HL-60 (cell line): ENCODE data around the gene HYAL1.

Source experiments
- DNase-seq, 2 experiments: peaks; one replicate each; pipeline ENCODE4 v3.0.0-alpha.2; 2010 to 2020; ENCODE audit warnings: low read depth in 1 of 2, low spot score in 1 of 2
- H3K27ac ChIP-seq: fragments of 250-450 bp; sonication (Bioruptor Pico); replicated peaks from 2 replicates; pipeline ENCODE4 v1.5.1; 2020; ENCODE audit warnings: mild to moderate bottlenecking, moderate library complexity
- H3K27me3 ChIP-seq: fragments of 250-450 bp; sonication (Bioruptor Pico); 2 replicates; pipeline ENCODE4 v1.5.1; 2021; ENCODE audit warnings: mild to moderate bottlenecking, moderate library complexity; ENCODE audit not compliant: insufficient read depth, poor library complexity, severe bottlenecking
- H3K4me3 ChIP-seq: replicated peaks from 2 replicates; pipeline ENCODE4 v1.5.1; 2011; ENCODE audit warnings: mild to moderate bottlenecking, control low read depth, low read length; ENCODE audit not compliant: insufficient read depth
- CTCF ChIP-seq: IDR thresholded peaks from one replicate; pipeline ENCODE4 v1.5.1; 2011; ENCODE audit warnings: low read length, control low read depth, inconsistent platforms; ENCODE audit not compliant: insufficient read depth
- GABPA ChIP-seq: IDR thresholded peaks from 2 replicates; pipeline ENCODE4 v1.6.1; 2012; ENCODE audit warnings: low read depth
- POLR2AphosphoS5 ChIP-seq: IDR thresholded peaks from 2 replicates; pipeline ENCODE4 v1.6.1; 2012; ENCODE audit warnings: low read depth
- SPI1 ChIP-seq: IDR thresholded peaks from 2 replicates; pipeline ENCODE4 v1.6.1; 2012; ENCODE audit warnings: low read depth, mild to moderate bottlenecking, borderline replicate concordance
- TF ChIP-seq, protein P1 (sequence below): IDR thresholded peaks from 2 replicates; pipeline ENCODE4 v1.6.1; 2012; ENCODE audit warnings: low read depth; ENCODE audit not compliant: insufficient replicate concordance

Gene HYAL1

GRCh38 chr3:50270422-50271224 lies 32.8 kb downstream of the HYAL1 start:
- no peak for DNase-seq
- no peak overlapping the region for H3K4me3 ChIP-seq
- H3K27me3 ChIP-seq, result peaks cover 34% of the 10 kb centered on the region
- H3K27ac ChIP-seq, result no peak overlapping the region
- TF ChIP-seq SPI1, result no peak
- TF ChIP-seq POLR2AphosphoS5, result no peak
- no peak for TF ChIP-seq GABPA
- TF ChIP-seq, protein P1, sequence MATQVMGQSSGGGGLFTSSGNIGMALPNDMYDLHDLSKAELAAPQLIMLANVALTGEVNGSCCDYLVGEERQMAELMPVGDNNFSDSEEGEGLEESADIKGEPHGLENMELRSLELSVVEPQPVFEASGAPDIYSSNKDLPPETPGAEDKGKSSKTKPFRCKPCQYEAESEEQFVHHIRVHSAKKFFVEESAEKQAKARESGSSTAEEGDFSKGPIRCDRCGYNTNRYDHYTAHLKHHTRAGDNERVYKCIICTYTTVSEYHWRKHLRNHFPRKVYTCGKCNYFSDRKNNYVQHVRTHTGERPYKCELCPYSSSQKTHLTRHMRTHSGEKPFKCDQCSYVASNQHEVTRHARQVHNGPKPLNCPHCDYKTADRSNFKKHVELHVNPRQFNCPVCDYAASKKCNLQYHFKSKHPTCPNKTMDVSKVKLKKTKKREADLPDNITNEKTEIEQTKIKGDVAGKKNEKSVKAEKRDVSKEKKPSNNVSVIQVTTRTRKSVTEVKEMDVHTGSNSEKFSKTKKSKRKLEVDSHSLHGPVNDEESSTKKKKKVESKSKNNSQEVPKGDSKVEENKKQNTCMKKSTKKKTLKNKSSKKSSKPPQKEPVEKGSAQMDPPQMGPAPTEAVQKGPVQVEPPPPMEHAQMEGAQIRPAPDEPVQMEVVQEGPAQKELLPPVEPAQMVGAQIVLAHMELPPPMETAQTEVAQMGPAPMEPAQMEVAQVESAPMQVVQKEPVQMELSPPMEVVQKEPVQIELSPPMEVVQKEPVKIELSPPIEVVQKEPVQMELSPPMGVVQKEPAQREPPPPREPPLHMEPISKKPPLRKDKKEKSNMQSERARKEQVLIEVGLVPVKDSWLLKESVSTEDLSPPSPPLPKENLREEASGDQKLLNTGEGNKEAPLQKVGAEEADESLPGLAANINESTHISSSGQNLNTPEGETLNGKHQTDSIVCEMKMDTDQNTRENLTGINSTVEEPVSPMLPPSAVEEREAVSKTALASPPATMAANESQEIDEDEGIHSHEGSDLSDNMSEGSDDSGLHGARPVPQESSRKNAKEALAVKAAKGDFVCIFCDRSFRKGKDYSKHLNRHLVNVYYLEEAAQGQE, result no peak
- no peak for TF ChIP-seq CTCF

DNA sequence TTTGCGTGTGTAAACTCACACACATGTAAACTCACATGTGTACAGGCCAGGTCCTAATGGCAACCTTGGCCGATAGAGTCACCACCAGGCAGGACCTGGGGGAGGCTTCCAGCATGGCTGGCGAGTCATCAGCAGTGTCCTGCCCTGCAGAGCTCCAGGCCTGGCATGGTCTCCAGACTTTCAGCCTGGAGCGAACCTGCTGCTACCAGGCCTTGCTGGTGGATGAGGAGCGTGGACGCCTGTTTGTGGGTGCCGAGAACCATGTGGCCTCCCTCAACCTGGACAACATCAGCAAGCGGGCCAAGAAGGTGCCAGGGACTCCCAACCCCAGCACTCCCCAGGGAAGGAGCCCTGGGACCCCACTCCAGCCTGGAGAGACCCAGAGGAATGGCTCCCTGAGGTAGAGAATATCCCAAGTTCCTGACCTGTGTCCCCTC lies 33.4 kb downstream of the HYAL1 start:
- Histone ChIP-seq H3K27ac (no peak overlapping the region), H3K4me3 (no peak overlapping the region), H3K27me3 (peaks cover 28% of the 10 kb centered on the region)
- TF ChIP-seq, protein P1, result no peak
- TF ChIP-seq CTCF (no peak), SPI1 (no peak), POLR2AphosphoS5 (no peak), GABPA (no peak)
- no peak for DNase-seq

DNA sequence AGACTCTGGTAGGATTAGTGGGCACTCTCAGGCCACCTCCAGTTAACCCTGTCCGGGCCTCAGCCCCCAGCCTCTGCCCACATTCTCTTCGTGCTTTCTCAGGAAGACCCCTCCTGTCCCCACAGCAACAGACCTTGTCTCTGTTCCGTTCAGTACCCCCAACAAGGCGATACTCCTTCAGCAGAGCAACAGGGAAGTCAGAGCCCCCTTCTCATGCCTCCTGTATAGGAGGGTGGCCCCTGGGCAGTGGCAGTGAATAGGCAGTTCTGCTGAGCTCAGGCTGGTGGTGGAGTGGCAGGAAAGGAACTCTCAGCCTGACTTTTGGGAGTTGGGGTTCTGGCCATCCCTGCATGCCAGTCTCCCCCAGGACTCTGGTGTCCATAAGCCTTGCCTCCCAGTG lies 33.9 kb downstream of the HYAL1 start:
- Histone ChIP-seq H3K27me3 (peaks cover 22% of the 10 kb centered on the region), H3K27ac (no peak overlapping the region), H3K4me3 (no peak overlapping the region)
- TF ChIP-seq, protein P1, result no peak
- TF ChIP-seq POLR2AphosphoS5, result no peak
- no peak for TF ChIP-seq CTCF
- TF ChIP-seq GABPA, result no peak
- TF ChIP-seq SPI1, result no peak
- no peak for DNase-seq
